Measurements from ENCODE around the gene HEG1. TPM values are rescaled to one million over a fixed set of nuclear protein-coding genes. Genes with fewer than 3 reads are reported as not detected.
A peak's percentile ranks its signal among the peaks of the same experiment; 100 is the strongest.

HEG1 gene
- total RNA-seq, 1 donor from 2014 or later: 153 TPM

GRCh38 chr3:125032683-125033082, 23.1 kb downstream of the HEG1 start:
- Histone ChIP-seq H3K27ac (peak overlapping the region in 1 of 2 donors; percentile 2), H3K4me1 (peaks cover 0 to 10% of the 10 kb centered on the region in 2 donors), H3K9me3 (peaks cover 0 to 13% of the 10 kb centered on the region in 2 donors), H3K27me3 (no peaks in the 10 kb centered on the region), H3K4me3 (no peak overlapping the region), H3K36me3 (peaks cover 10 to 16% of the 10 kb centered on the region in 2 donors)
- TF ChIP-seq CTCF (IDR thresholded peaks at IDR 0.05): no peak
- intact Hi-C loops (cut with DNase I): no loop called here
- peak in 1 of 2 donors; percentile 53 for DNase-seq (ENCODE audit: low spot score in 2 of 2)

GRCh38 chr3:125032100-125032643, 23.6 kb downstream of the HEG1 start:
- Histone ChIP-seq H3K27ac (peak overlapping the region in 1 of 2 donors; percentile 2), H3K4me3 (no peak overlapping the region)
- intact Hi-C loops (cut with DNase I): no loop called here

DNA sequence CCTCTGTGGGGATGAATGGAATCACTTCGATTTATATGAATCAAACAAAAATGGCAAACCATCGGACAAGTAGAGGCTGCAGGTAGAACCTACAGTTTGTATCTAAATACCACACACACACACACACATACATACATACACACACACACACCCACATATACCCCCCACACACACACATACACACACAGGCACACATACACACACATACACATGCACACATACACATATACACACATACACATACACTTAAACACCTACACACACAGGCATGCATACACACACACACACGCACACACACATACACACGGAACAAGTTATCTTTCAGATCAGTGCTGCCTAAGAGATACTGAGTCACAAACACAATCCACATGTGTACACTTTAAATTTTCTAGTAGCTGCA, 24.3 kb downstream of the HEG1 start:
- Histone ChIP-seq H3K27ac (no peak overlapping the region), H3K9me3 (peaks cover 0 to 13% of the 10 kb centered on the region in 2 donors), H3K27me3 (no peaks in the 10 kb centered on the region), H3K4me3 (no peak overlapping the region), H3K36me3 (peaks cover 21 to 27% of the 10 kb centered on the region in 2 donors), H3K4me1 (peaks cover 0 to 10% of the 10 kb centered on the region in 2 donors)
- intact Hi-C loops (cut with DNase I): no loop called here
- no peak for TF ChIP-seq CTCF (IDR thresholded peaks at IDR 0.05)
- peak in 1 of 2 donors; percentile 7 for DNase-seq (ENCODE audit: low spot score in 2 of 2)

More at GRCh38 chr3:125032100-125032643, 23.6 kb downstream of the HEG1 start:
- Histone ChIP-seq H3K4me1 (peaks cover 0 to 10% of the 10 kb centered on the region in 2 donors), H3K27me3 (no peaks in the 10 kb centered on the region), H3K9me3 (peaks cover 0 to 13% of the 10 kb centered on the region in 2 donors), H3K36me3 (peaks cover 15 to 21% of the 10 kb centered on the region in 2 donors)
- DNase-seq (ENCODE audit: low spot score in 2 of 2): peak in 1 of 2 donors; percentile 62
- no peak for TF ChIP-seq CTCF (IDR thresholded peaks at IDR 0.05)

- DNase-seq (ENCODE audit: low spot score in 2 of 2): no peak
- intact Hi-C loops (cut with DNase I): no loop called here
- Histone ChIP-seq H3K4me1 (peaks cover 0 to 21% of the 10 kb centered on the region in 2 donors), H3K36me3 (peaks cover 29 to 37% of the 10 kb centered on the region in 2 donors), H3K4me3 (no peak overlapping the region), H3K27ac (no peak overlapping the region), H3K27me3 (no peaks in the 10 kb centered on the region), H3K9me3 (no peaks in the 10 kb centered on the region)
- no peak for TF ChIP-seq CTCF (IDR thresholded peaks at IDR 0.05)
Measured at GRCh38 chr3:125028657-125029056, 27.1 kb downstream of the HEG1 start.

GRCh38 chr3:125025642-125026041, 30.2 kb downstream of the HEG1 start:
- no peak for DNase-seq (ENCODE audit: low spot score in 2 of 2)
- Histone ChIP-seq H3K27me3 (no peaks in the 10 kb centered on the region), H3K4me3 (no peak overlapping the region), H3K9me3 (no peaks in the 10 kb centered on the region), H3K36me3 (peaks cover 29 to 42% of the 10 kb centered on the region in 2 donors), H3K27ac (no peak overlapping the region), H3K4me1 (peaks cover 0 to 11% of the 10 kb centered on the region in 2 donors)
- intact Hi-C loops (cut with DNase I): no loop called here
- TF ChIP-seq CTCF (IDR thresholded peaks at IDR 0.05): no peak

Measured in ascending aorta (tissue), 2 donors.